GM19395 (cell line): ENCODE data around the gene KCNJ15.
"Not testable (repeated sequence)": the region's sequence is repeated elsewhere in the genome, so short reads cannot be mapped to it uniquely, and the experiment has no call there.

Source experiments
- ATAC-seq: cut with Tn5 transposase; IDR thresholded peaks from one replicate; pipeline ENCODE4 v1.9.1; 2021; ENCODE audit warnings: mild to moderate bottlenecking, moderate library complexity; ENCODE audit not compliant: unreplicated experiment

Gene KCNJ15

GRCh38 chr21:38244407-38244787 lies 12.4 kb upstream of the KCNJ15 start:
- ATAC-seq = no peak

- ATAC-seq = peak; percentile 89
Measured at GRCh38 chr21:38244885-38245869, 11.6 kb upstream of the KCNJ15 start.

- ATAC-seq = no peak
Measured at GRCh38 chr21:38246511-38246910, 10.3 kb upstream of the KCNJ15 start.

GRCh38 chr21:38247054-38247453 lies 9.7 kb upstream of the KCNJ15 start:
- ATAC-seq = not testable (repeated sequence)

GRCh38 chr21:38247738-38248510 lies 8.9 kb upstream of the KCNJ15 start:
- ATAC-seq = no peak

GRCh38 chr21:38249256-38249655 lies 7.5 kb upstream of the KCNJ15 start:
- peak; percentile 73 for ATAC-seq

GRCh38 chr21:38249696-38250278 lies 7.0 kb upstream of the KCNJ15 start:
- no peak for ATAC-seq

- ATAC-seq = no peak
Measured at GRCh38 chr21:38250991-38251418, 5.8 kb upstream of the KCNJ15 start.

- ATAC-seq = no peak
Measured at GRCh38 chr21:38254970-38255369, 1.8 kb upstream of the KCNJ15 start.

GRCh38 chr21:38255571-38256117 lies 1.1 kb upstream of the KCNJ15 start:
- no peak for ATAC-seq

GRCh38 chr21:38257667-38258066 lies 876 bp downstream of the KCNJ15 start:
- no peak for ATAC-seq

- no peak for ATAC-seq
Measured at GRCh38 chr21:38258521-38259485, 2.0 kb downstream of the KCNJ15 start.

GRCh38 chr21:38259665-38260064 lies 2.9 kb downstream of the KCNJ15 start:
- no peak for ATAC-seq

GRCh38 chr21:38260426-38260825 lies 3.6 kb downstream of the KCNJ15 start:
- no peak for ATAC-seq

GRCh38 chr21:38261851-38262250 lies 5.1 kb downstream of the KCNJ15 start:
- no peak for ATAC-seq

GRCh38 chr21:38263493-38263892 lies 6.7 kb downstream of the KCNJ15 start:
- no peak for ATAC-seq

- ATAC-seq = no peak
Measured at GRCh38 chr21:38264571-38264970, 7.8 kb downstream of the KCNJ15 start.

GRCh38 chr21:38265166-38265565 lies 8.4 kb downstream of the KCNJ15 start:
- no peak for ATAC-seq

GRCh38 chr21:38266732-38267131 lies 9.9 kb downstream of the KCNJ15 start:
- no peak for ATAC-seq
